Effector CD8-positive, alpha-beta T cell (primary cell): ENCODE data around the gene LRRC3.
A peak's percentile ranks its signal among the peaks of the same experiment; 100 is the strongest.
"Not testable (repeated sequence)": the region's sequence is repeated elsewhere in the genome, so short reads cannot be mapped to it uniquely, and the experiment has no call there.

Source experiments
- DNase-seq: peaks from one replicate; lab custom pipeline; 2025; lab: John Stamatoyannopoulos, UW

LRRC3 gene

DNA sequence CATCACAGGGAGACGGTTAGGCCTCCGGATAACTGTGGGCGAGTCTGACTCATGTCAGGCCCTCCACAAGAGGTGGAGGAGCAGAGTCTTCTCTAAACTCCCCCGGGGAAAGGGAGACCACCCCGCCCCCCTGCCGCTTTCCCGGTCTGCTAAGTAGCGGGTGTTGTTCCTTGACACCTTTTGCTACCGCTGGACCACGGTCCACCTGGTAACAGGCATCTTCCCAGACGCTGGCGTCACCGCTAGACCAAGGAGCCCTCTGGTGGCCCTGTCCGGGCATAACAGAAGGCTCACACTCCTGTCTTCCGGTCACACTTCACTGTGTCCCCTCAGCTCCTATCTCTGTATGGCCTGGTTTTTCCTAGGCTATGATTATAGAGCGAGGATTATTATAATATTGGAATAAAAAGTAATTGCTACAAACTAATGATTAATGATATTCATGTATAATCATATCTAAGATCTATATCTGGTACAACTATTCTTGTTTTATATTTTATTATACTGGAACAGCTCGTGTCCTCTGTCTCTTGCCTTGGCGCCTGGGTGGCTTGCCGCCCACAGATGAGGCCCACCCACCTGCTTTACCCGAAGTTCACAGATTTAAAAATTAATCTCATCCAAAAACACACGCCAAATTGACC, 24.4 kb downstream of the LRRC3 start:
- not testable (repeated sequence) for DNase-seq

DNA sequence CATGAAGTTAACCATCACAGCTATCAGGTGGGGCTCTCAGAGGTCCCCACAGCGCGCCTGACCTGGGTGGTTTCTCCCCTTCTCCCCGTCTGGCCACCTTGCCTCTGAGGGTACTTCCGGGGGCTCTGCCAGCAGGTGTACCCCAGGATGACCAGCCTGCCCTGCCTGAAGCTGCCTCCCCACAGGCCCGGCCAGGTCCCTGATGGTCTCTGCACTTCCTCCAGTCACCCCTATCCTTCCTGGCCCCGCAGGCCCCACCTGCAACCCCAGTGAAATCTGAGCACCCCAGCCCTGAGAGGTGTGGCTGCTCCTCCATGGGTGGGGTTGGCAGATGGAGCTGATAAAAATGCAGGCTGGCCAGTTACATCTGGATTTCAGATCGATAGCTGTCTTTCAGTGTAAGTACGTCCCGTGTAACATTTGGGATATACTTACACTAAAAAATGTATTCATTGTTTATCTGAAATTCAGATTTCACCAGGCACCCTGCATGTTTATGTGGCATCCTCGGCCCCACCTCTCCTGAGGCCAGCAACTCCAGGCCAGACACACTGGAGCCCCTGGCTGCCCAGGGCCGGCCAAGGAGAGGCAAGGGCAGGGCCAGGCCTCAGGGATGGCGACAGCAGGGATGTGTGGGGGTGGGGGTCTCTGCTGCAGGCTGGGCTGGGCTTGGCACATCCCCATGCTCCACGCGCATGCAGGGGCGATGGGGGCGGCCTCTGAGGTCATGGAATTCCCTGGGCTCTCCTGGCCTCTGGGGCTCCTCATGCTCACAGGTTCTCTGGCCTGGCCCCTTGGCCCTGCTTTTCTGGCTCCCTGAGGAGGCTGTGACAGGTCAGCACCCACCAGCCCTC, 25.1 kb downstream of the LRRC3 start:
- DNase-seq = no peak

DNA sequence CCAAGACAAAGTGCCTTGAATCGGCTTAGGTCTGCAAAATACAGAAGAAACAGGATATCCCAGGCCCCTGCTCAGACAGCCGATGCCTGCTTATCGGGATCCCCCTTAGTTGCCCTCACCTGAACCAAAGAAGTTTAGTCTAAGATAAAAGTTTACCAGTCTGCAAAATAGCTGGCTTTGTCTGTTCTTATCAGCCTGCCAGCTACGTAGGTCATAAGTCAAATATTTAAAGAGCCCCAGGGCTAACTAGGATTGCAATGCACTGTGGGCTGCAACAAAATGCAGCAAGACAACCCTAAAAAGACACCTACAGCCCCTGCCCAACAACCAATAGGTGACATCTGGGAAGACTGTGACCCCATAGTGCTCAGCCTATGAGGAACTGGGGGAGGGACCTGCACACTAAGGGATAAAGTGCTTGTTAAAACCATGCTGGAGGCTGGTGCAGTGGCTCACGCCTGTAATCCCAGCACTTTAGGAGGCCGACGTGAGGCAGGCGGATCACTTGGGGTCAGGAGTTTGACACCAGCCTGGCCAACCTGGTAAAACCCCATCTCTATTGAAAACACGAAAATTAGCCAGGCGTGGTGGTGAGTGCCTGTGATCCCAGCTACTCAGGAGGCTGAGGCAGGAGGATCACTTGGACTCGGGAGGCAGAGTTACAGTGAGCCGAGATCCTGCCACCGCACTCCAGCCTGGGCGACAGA, 27.4 kb downstream of the LRRC3 start:
- DNase-seq = no peak

DNA sequence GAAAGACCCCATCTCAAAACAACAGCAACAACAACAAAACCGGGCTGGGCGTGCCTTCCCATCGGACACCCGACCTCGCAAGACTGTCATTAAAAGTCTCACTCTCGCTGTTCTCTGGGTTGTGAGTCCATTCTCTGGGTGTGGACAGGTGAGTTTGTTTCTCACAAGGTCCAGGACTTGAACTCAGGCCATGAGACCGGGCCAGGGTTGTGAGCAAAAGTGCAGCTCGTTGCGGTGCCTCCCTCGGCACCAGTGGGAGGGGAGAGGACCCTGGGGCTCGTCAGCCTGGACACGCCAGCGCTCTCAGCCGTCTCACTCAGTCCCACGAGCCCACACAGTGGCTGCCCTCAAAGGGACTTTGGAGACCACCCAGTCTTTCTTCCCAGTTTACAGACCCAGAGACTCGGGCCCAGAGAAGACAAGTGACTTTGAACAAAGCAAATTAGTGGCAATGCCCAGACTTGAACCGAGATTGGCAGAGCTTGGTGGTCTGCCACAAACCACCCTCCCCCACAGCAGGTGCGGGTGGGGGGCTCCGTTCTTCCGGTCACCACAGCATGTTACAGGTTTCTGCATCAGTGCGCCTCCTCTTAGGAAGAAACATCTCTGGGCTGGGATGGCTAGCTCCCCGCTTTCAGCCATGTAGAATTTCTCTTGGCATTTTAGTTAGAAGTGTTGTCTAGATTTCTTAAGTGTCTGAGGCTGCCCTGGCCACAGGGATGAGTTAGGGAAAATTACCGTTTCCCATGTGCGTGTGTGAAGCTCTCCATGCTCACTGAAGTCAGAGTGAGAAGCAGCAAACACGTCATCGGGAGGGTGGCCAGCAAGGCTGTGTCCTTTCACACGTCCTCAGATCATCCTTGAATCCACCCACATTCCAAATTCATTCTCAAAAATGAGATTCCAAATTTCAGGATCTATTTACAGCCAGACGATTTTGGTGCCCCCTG, 28.3 kb downstream of the LRRC3 start:
- DNase-seq = no peak

DNA sequence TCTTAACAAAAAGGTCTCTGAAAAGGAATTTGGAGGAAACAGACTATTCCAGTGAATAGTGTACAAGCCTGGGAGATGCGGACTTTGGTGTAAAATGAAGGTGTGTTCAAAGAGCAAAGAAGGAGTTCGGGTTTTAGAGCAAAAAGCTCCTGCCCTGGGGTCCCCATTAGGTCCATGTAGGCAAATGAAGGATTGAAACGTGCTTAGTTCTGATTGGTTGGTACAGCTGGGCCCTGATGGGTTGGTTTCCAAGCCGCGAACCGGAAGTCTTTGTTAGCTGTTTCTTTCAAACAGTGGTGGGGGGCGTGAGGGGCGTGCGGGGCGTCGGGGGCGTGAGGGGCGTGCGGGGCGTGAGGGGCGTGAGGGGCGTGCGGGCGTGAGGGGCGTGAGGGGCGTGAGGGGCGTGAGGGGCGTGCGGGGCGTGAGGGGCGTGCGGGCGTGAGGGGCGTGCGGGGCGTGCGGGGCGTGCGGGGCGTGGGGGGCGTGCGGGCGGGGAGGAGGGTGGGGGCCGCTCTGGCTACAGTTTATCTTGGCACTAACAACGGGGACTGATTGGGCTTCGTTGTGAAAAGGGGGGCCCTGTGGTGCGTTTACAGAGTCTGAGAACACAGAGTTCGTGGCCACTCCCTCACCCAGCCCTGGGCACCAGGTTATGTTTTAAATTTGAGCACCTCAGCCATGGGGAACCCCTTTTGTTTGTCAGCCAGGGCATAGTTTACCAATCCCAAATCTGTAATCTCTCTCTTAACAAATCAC, 29.4 kb downstream of the LRRC3 start:
- no peak for DNase-seq

DNA sequence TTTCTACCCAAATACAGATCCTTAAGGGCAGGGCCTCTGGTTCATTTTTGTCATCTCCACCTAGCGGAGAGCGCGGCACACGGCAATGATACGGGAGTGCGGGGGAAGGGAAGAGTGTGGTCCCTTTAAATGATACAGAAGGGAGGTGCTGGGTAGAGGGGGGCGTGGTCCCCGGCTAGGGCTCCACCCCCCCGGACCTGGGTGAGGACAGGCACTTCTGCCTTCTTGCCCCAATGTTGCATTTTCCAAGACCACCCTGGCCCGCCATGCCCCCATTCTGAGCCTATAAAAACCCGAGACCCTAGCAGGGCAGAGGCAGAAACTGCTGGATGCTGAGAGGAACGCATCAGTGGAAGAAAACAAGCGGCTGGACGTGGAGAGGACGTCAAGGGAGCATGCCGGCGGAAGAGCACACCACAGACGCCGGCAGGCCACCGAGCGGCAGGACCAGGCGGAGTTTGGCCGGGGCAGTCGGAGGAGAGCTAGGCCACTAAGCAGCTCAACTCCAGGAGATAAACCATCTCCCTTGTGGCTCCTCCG, 30.0 kb downstream of the LRRC3 start:
- DNase-seq = peak; percentile 38

DNA sequence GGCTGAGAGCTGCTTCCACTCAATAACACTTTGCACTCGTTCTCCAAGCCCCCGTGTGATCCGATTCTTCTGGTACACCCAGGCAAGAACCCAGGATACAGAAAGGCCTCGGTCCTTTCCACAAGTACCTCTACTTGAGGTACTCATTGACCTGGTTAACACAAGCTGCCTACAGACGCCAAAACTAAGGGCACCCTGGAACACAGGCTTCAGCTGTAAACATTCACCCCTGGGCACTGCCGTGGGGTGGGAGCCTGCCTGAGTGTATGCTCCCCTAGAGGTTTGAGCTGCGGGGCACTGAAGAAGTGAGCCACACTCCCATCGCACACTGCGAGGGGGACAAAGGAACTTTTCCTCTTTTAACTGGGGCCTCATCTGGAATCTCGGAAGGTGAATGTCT, 30.5 kb downstream of the LRRC3 start:
- DNase-seq = no peak

DNA sequence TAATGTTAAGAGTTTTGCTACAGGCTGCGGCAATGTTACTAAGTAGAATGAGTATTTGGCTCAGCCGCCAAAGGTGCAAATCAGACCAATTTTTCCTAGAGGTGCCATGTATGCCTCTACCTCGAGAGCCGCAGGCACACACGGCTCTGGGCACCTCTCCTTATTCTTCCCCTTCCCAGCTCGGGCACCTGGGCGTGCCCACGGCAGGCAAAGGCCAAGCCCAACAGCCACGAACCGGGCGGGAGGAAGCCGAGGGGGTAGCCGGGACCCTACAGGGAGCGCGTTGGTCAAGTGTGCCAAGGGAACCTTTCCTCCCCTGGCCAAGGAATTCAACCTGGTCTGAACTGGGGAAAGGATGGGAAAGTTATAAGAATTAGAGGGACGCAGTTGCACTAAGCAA, 31.0 kb downstream of the LRRC3 start:
- DNase-seq = no peak

DNA sequence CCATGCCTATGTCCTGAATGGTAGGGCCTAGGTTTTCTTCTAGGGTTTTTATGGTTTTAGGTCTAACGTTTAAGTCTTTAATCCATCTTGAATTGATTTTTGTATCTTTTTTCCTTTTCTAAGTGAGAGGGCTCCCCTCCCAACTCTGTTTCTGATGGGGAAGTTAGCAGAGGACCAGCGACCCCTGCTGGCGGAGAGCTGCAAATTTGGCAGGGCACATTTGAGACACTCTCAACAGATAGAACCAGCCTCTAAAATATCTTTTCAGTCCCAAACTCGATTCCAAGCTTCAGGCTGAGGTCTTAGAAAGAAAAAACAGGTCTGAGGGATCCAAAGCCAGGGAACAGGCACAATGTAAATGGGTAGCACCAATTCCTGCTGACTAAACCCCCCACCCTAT, 32.5 kb downstream of the LRRC3 start:
- DNase-seq = no peak

DNA sequence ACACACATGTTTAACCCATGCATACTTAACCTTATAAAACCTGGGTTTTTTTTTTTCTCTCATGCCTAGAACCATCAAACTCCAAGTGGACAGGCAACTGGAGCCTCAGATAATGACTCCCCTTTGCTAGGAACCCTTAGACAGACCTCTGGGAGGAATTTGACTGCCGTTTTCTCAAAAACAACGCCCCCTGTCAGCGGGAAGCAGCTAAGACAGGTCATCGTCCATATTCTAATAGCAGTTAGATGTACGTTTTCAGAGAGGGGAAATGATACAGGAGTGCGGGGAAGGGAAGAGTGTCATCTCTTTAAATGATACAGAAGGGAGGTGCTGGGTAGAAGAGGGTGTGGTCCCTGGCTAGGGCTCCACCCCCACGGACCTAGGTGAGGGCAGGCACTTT, 34.7 kb downstream of the LRRC3 start:
- no peak for DNase-seq

DNA sequence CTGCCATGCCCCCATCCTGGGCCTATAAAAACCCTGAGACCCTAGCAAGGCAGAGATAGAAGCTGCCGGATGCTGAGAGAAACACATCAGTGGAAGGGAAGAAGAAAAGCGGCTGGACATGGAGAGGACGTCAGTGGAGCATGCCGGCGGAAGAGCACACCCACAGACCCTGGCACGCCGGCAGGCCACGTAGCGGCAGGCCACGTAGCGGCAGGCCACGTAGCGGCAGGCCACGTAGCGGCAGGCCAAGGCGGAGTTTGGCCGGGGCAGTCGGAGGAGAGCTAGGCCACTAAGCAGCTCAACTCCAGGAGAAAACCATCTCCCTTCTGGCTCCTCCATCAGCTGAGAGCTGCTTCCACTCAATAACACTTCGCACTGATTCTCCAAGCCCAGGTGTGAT, 35.1 kb downstream of the LRRC3 start:
- DNase-seq = no peak

DNA sequence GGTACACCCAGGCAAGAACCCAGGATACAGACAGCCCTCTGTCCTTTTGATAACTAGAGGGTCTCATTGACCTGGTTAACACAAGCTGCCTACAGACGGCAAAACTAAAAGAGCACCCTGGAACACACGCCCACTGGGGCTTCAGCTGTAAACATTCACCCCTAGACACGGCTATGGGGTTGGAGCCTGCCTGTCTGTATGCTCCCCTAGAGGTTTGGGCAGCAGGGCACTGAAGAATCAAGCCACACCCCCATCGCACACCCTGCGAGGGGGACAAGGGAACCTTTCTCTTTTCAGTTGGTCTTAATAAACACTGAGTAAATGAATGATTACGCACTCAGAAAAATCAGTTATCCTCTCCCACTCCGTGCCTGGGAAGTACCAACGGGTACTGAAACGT, 35.5 kb downstream of the LRRC3 start:
- DNase-seq = no peak

DNA sequence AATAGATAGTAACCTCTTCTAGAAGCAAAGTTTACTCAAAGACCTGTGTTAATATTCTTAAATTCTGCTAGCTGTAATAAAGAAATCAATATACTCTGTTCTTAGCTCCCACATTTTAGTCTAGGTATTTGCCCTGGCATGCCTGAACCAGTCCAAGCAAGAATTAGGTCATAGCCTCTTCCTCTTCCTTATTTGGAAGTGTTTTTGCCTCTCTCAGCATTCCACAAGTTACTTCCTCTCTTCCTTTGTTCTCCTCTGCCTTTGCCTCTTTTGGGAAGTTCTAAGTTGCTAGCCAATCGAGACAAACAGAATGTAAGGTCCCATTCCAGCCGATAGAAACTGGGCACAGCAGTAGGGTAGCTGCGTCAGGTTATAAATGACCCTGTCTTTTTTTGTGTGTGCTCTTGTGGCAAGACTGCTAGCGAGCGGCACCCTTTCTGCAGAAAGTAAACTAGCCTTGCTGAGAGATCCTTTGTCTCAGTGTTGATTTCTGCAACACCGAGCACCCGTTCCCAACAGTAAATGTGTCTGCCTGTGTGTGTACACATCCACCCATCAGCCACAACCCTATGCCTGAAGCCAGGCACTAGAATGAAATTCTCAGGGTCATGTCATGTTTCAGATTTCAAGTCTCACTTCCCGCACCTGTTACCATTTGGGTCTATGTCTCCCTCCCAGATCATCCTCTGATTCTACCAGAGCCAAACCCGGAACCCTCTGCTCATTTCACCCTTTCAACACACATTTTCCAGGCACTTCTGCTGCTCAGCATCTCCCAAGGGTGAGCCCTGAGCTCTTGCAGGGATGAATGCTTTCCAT, 37.5 kb downstream of the LRRC3 start:
- DNase-seq = no peak

DNA sequence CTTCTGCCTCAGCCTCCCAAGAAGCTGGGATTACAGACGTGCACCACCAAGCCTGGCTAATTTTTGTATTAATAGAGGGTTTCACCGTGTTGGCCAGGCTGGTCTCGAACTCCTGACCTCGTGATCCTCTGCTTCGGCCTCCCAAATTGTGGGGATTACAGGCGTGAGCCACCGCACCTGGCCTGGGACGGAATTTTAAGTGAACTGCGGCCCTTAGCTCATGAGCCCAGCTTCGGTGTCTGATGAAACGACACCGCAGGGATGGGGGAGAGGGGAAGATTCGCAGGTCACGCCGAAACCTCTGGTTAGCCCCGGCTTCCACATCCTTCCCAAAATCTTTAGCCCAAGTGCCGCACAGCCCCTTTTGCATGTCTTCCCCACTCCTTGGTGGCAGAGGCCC, 39.1 kb downstream of the LRRC3 start:
- no peak for DNase-seq

DNA sequence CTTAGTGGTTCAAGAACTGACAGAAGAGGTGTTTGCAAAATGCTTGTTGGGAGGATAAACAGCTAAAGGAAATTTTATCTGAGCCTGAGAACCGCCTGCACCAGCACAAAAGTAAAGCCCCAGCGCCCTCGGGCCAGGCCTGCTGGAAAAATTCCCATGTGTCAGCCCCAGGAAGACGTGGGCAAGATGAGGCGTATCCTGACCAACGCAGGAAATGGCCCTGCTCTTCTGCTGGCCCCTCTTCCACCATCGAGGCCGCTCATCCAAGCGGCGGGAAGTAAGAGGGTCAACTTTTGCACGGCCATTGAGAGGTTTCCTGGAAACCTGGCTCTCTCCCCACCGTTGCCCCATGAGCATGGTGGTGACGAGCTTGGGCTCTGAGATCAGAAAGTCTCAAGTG, 39.6 kb downstream of the LRRC3 start:
- DNase-seq = no peak

DNA sequence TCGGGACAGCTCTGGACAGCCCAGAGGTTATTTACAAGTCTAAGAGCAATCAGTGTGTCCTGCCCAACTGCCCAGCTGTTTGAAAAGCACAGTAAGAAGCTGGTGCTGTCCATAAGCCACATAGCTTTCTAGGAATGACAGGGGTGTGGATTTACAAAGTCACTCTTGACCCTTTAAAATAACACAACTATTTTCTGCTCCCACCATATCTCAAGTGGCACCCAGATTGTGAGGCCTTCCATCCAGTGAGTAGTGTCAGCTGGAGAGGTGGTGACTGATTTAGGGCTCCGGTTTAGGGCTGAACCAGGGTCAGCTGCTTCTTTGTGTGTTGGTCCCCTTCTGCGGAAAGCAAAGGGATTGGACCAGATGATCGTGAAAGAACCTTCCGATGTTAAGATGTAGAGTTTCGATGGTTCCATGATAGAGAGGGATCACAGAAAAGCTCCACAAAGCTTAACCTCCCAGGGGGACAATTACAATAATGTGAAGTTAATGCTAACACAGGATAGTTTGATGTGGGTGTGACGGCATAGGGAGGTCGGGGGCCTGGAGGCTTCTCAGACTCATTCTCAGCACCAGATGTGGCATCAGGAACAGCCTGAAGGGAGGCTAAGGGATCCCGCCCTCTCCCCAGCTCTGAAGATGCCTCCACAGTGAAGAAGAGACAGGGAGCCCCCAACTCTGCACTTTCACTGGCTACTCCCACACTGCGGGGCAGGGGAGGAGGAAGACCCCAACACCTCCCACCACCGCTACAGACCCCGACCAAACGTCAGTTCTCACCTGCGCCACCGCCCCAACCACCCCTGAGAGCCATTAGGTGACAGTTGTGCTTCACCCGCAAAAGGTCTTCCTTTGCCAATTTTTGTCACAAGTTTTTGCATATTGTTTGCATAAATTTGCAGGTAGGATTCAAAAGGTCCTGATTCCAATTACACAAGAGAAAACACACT, 40.6 kb downstream of the LRRC3 start:
- no peak for DNase-seq

DNA sequence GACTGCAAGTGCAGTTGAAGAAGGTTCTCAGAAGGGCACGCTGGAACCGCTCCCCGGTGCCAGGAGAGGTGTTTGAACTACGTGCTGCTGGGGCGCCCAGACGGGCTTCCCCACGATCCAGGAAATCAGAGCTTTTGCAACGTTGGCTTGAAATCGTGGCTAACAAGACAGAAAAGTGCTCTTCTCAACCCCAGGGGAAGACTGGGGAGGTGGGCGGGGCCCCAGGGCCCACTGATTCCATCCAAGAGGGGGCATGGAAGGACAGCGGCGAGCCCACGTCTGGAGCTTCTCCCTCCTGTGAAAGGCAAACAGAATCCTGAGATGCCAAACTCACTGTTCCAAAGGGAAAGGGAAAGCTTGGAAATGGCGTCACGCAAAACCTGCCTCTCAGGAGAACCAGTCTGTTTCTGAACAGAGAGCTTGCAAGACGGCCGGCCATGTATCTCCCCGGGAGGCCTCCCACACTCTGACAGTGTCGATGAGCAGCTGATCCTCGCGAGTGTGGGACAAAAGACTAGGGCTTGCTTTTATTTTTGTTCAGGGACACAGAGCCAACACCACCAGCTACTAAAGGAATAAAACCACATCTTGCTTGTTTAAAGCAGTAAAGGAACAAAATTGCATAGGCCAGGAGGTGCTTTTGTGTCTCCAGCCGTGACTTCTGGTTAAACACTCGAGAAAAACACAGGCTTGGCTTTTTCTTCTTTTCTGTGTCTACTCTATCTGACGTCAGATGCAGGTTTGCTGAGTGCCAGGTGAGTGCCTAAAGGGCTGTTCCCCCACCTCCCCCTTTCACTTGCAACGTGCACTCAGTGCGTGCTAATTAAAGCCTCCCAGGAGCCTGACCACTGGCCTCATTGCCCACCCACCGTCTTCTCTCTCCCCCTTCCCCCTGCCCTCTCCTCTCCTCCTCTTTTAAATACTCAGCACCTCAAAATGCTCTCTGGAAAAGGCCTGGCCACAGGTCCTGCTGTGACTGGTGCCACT, 41.5 kb downstream of the LRRC3 start:
- no peak for DNase-seq
